Central memory CD8-positive, alpha-beta T cell (primary cell): ENCODE results near the gene KCNIP4.

Experiments used
- ATAC-seq: fragments of 150-1000 bp; cut with Tn5 transposase; replicated peaks from 2 replicates; pipeline ENCODE4 v1.10.0; 2022; ENCODE audit warnings: mild to moderate bottlenecking, moderate FRiP score, moderate number of reproducible peaks; ENCODE audit not compliant: poor library complexity, severe bottlenecking; ENCODE audit errors: extremely low read depth
- DNase-seq, 2 donors: peaks; one replicate each; pipeline ENCODE4 v3.0.0; 2021; ENCODE audit warnings: low spot score in 2 of 2
- H3K27ac Mint-ChIP-seq: one replicate; pipeline ENCODE4 v1.8.0; 2022; ENCODE audit warnings: low read depth, mild to moderate bottlenecking, moderate library complexity, mixed read lengths
- H3K27me3 Mint-ChIP-seq: one replicate; pipeline ENCODE4 v1.8.0; 2022; ENCODE audit warnings: mixed read lengths
- H3K36me3 Mint-ChIP-seq: one replicate; pipeline ENCODE4 v1.8.0; 2022; ENCODE audit warnings: mild to moderate bottlenecking, moderate library complexity, mixed read lengths; ENCODE audit not compliant: insufficient read depth
- H3K4me1 Mint-ChIP-seq: one replicate; pipeline ENCODE4 v1.8.0; 2022; ENCODE audit warnings: mixed read lengths
- H3K4me3 Mint-ChIP-seq: one replicate; pipeline ENCODE4 v1.8.0; 2022; ENCODE audit warnings: mild to moderate bottlenecking, moderate library complexity, mixed read lengths
- H3K9me3 Mint-ChIP-seq: one replicate; pipeline ENCODE4 v1.8.0; 2022; ENCODE audit warnings: mixed read lengths

The KCNIP4 gene

DNA sequence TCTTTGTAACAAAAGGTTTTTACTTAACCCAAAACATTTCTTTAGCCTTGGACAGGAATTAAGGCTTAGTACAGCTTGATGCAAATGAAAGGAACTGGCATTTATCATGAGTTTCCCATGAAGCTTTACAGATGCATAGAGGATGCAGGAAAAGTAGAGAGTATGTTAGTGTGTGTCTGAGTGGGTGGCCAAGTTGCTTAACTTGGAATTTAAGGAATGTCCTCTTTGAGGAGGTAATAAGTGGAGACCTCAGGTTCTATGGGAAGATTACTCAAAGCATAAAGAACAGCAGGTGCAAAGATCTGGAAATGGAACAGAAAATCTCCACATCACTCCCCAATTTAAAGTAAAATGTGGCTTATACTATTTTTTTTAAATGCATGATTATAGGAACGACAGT, 457.9 kb downstream of the KCNIP4 start:
- Mint-ChIP-seq H3K9me3 (peaks cover 19% of the 10 kb centered on the region), H3K4me1 (no peaks in the 10 kb centered on the region), H3K36me3 (no peaks in the 10 kb centered on the region), H3K27me3 (no peaks in the 10 kb centered on the region), H3K4me3 (no peak overlapping the region), H3K27ac (no peak overlapping the region)
- DNase-seq (no peak), ATAC-seq (no peak)

DNA sequence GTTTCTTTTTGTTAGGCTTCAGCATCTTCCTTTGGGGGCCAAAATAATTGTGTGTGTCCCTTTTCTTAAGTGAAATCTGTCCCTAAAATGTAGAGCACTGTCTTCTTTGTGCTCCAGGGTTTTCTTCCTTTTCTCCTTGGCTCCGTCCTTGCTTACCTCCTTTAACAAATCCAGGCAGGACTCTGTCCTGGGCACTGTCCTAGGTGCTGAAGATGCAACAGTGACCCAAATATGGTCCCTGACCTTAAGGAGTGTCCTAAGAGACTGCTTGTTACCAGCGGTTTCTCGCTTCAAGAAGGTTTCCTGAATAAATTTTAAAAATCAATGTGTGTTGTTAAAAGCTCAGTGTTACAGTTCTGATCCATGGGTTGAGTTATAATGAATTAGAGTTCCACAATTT, 471.8 kb downstream of the KCNIP4 start:
- Mint-ChIP-seq H3K27ac (no peak overlapping the region), H3K27me3 (no peaks in the 10 kb centered on the region), H3K4me3 (no peak overlapping the region), H3K4me1 (no peaks in the 10 kb centered on the region), H3K36me3 (no peaks in the 10 kb centered on the region), H3K9me3 (peaks cover 5% of the 10 kb centered on the region)
- no peak for ATAC-seq
- no peak for DNase-seq

DNA sequence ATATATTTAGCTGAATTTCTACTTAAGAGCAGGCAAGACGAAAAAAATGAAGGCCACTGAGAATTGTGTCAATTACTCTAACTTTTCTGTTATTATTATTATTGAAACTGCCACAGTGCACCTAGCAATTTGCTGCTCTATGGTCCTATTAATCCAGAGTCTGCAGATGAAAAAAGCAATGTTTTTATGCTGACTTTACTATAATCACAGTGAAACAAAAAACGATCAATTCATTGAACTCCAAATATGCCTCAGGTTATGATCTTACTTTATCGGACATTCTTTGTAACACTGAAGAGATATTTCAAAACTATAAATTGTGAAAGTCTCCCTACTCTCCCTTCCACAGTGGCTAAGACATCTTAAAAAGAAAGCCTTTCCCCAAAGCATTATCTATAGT, 474.4 kb downstream of the KCNIP4 start:
- peaks cover 11% of the 10 kb centered on the region for H3K9me3 Mint-ChIP-seq
- H3K4me3 Mint-ChIP-seq: no peak overlapping the region
- no peak overlapping the region for H3K27ac Mint-ChIP-seq
- ATAC-seq (no peak), DNase-seq (no peak)
- no peaks in the 10 kb centered on the region for H3K27me3 Mint-ChIP-seq
- H3K36me3 Mint-ChIP-seq: no peaks in the 10 kb centered on the region
- H3K4me1 Mint-ChIP-seq: no peaks in the 10 kb centered on the region

DNA sequence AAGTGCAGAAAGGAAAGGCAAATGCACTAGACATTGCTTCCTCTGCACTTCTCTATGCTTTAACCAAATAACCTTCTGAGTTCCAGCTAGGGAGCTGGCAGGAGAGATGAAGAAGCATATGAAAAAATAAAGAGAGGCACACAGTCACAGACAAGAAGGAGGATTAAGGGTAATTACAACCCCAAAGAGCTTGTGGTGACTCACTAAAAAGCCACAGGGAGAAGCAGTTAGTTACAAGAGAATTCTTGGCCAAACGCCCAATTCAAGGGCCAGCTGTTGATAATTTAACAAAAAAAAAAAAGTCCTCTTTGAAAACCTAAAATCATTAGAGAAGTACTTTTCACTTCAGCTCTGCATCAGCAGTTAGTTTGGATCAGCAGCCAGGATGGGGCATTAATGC, 478.0 kb downstream of the KCNIP4 start:
- ATAC-seq (no peak), DNase-seq (no peak)
- Mint-ChIP-seq H3K27ac (no peak overlapping the region), H3K36me3 (no peaks in the 10 kb centered on the region), H3K27me3 (no peaks in the 10 kb centered on the region), H3K4me1 (no peaks in the 10 kb centered on the region), H3K9me3 (peaks cover 36% of the 10 kb centered on the region), H3K4me3 (no peak overlapping the region)

DNA sequence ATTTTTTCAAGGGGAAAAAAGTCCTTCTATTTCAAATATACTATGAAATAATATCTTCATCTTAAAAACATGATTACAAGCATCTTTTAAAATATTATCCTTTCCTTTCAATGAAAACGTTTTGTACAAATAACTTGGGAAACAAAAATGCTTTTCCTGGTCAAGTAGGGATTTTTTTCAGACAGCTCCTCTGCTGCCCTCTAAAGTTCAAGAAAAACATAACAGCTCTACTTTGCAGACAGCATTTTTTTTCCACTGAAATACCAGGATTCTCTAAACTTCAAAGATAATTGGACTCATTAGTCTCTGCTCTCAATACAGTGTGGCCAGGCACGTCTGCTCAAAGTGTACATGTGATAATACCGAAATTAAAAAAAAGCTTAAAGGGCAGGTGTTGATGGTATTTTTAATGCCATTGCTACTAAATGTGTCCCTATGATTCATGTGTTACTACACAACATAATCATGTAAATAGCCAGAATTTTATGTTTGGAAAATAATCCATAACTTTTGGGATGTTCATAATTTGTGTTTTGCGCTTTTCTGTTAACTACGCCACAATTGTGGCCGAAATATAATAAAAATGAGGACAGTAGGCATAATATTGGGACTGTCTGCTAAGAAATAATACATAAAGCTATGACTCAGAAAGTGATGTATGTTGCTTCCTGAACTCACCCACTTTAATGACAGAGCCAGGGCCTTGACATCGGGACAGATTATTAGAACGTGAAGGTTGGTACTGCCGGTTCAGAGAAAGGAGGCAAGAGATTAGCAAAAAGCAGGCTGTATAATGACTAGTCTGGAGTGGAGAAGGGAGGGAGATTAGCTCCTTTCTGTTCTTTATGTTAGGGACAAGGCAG, 478.9 kb downstream of the KCNIP4 start:
- no peaks in the 10 kb centered on the region for H3K27me3 Mint-ChIP-seq
- H3K4me3 Mint-ChIP-seq: no peak overlapping the region
- no peaks in the 10 kb centered on the region for H3K4me1 Mint-ChIP-seq
- DNase-seq: no peak
- no peaks in the 10 kb centered on the region for H3K36me3 Mint-ChIP-seq
- peaks cover 36% of the 10 kb centered on the region for H3K9me3 Mint-ChIP-seq
- no peak overlapping the region for H3K27ac Mint-ChIP-seq
- ATAC-seq: no peak

GRCh38 chr4:21467551-21467950, 481.0 kb downstream of the KCNIP4 start:
- Mint-ChIP-seq H3K4me1 (no peaks in the 10 kb centered on the region), H3K27ac (no peak overlapping the region), H3K27me3 (no peaks in the 10 kb centered on the region), H3K9me3 (peaks cover 36% of the 10 kb centered on the region), H3K4me3 (no peak overlapping the region), H3K36me3 (no peaks in the 10 kb centered on the region)
- DNase-seq (no peak), ATAC-seq (no peak)

- ATAC-seq: no peak
- peaks cover 20% of the 10 kb centered on the region for H3K9me3 Mint-ChIP-seq
- no peak for DNase-seq
- H3K27me3 Mint-ChIP-seq: no peaks in the 10 kb centered on the region
- H3K27ac Mint-ChIP-seq: no peak overlapping the region
- no peaks in the 10 kb centered on the region for H3K4me1 Mint-ChIP-seq
- no peaks in the 10 kb centered on the region for H3K36me3 Mint-ChIP-seq
- no peak overlapping the region for H3K4me3 Mint-ChIP-seq
These were observed 491.3 kb downstream of the KCNIP4 start for GRCh38 chr4:21457086-21457840.

- H3K4me1 Mint-ChIP-seq: no peaks in the 10 kb centered on the region
- no peak overlapping the region for H3K4me3 Mint-ChIP-seq
- peaks cover 25% of the 10 kb centered on the region for H3K9me3 Mint-ChIP-seq
- no peaks in the 10 kb centered on the region for H3K36me3 Mint-ChIP-seq
- no peak overlapping the region for H3K27ac Mint-ChIP-seq
- ATAC-seq: no peak
- no peaks in the 10 kb centered on the region for H3K27me3 Mint-ChIP-seq
- DNase-seq: no peak
These were observed 493.7 kb downstream of the KCNIP4 start for GRCh38 chr4:21454831-21455230.

- Mint-ChIP-seq H3K36me3 (no peaks in the 10 kb centered on the region), H3K4me1 (no peaks in the 10 kb centered on the region), H3K27ac (no peak overlapping the region), H3K4me3 (no peak overlapping the region), H3K9me3 (peaks cover 25% of the 10 kb centered on the region), H3K27me3 (no peaks in the 10 kb centered on the region)
- DNase-seq (no peak), ATAC-seq (no peak)
These were observed 494.4 kb downstream of the KCNIP4 start for GRCh38 chr4:21454201-21454600.

GRCh38 chr4:21452931-21453330, 495.6 kb downstream of the KCNIP4 start:
- no peaks in the 10 kb centered on the region for H3K4me1 Mint-ChIP-seq
- no peak overlapping the region for H3K4me3 Mint-ChIP-seq
- no peaks in the 10 kb centered on the region for H3K36me3 Mint-ChIP-seq
- H3K27ac Mint-ChIP-seq: no peak overlapping the region
- no peaks in the 10 kb centered on the region for H3K27me3 Mint-ChIP-seq
- ATAC-seq: no peak
- H3K9me3 Mint-ChIP-seq: peaks cover 25% of the 10 kb centered on the region
- DNase-seq: no peak

DNA sequence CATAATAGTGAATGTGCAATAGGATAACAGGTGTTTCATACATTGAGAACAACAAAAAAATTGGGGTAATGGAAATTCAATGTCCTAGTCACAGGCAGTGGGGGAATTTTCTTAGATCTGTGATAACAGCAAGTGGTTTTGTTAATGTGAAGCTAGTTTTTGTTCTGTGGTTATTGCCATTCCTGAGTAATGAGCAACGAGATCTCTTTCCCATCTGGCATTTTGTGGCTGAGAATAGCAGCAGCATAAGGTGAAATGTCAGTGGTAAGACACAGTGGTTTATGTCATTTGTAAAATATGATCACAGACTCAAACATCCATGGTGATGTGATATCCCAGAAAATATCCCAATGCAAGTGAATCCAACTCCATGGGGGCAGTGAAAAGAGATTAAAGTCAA, 497.5 kb downstream of the KCNIP4 start:
- Mint-ChIP-seq H3K36me3 (no peaks in the 10 kb centered on the region), H3K27ac (no peak overlapping the region), H3K4me1 (no peaks in the 10 kb centered on the region), H3K4me3 (no peak overlapping the region), H3K9me3 (peaks cover 14% of the 10 kb centered on the region), H3K27me3 (no peaks in the 10 kb centered on the region)
- no peak for ATAC-seq
- no peak for DNase-seq

DNA sequence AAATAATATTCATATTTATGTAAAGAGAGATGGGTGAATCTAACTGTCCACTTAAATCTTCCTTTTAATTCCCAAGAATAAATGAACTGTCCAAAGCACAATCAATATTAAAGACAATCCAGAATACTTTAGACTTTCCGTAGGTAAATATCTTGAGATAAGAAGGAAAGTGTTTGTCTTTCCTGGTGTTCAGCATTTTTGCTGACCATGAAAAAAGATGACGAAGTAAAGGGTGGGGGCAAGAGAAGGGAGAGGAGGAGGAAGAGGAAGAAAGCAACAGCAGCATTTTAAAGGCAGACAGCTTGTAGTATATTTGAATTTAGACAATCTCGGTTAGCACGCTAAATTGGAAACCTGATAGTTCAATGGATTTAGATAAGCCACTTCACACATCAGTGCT, 498.2 kb downstream of the KCNIP4 start:
- H3K9me3 Mint-ChIP-seq: peaks cover 14% of the 10 kb centered on the region
- DNase-seq (no peak), ATAC-seq (no peak)
- no peaks in the 10 kb centered on the region for H3K4me1 Mint-ChIP-seq
- no peaks in the 10 kb centered on the region for H3K36me3 Mint-ChIP-seq
- H3K4me3 Mint-ChIP-seq: no peak overlapping the region
- no peaks in the 10 kb centered on the region for H3K27me3 Mint-ChIP-seq
- H3K27ac Mint-ChIP-seq: no peak overlapping the region
